ENCODE measurements around the gene UMOD. TPM values are rescaled to one million over a fixed set of nuclear protein-coding genes. Genes with fewer than 3 reads are reported as not detected.

UMOD gene
- total RNA-seq, 4 donors from 2014 or later = not detected

DNA sequence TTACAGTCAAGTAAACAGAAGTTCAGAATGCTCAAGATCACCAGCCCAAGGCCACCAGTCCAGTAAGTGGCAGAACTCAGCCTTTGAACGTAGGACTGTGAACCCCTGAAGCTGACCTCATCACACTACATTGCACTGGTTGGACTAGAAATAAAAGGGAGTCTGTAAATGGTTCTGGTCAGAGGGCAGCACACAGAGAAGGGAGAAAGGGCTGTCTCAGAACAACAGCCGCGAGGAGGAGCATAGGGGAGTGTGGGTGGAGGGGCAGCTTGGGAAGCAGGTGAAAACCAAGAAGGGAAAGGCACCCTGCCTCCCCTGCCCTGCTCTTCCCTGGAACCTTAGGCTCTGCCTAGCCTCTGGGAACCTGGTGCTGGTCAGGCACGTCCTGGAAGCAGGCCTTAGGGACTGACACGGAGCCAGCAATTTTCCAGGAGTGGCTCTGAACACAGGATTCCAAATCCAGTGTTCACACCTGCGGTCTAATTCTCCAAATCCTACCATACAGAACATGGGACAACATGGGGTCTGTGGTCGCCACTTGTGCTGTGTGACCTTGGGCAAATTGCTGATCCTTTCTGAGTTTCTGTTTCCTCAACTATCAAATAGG is 45.1 kb upstream of the UMOD start:
- no peak for DNase-seq
- Histone ChIP-seq H3K4me1 (no peaks in the 10 kb centered on the region), H3K9me3 (no peaks in the 10 kb centered on the region), H3K27ac (no peak overlapping the region), H3K4me3 (replicated peaks in 1 of 3) (no peak overlapping the region), H3K27me3 (no peaks in the 10 kb centered on the region), H3K36me3 (no peaks in the 10 kb centered on the region)
- intact Hi-C loops (cut with DNase I) = no loop called here
- WGBS, 2 donors = 88 to 90% methylated on average over 7 of the region's 7 CpGs
- TF ChIP-seq, protein P1, sequence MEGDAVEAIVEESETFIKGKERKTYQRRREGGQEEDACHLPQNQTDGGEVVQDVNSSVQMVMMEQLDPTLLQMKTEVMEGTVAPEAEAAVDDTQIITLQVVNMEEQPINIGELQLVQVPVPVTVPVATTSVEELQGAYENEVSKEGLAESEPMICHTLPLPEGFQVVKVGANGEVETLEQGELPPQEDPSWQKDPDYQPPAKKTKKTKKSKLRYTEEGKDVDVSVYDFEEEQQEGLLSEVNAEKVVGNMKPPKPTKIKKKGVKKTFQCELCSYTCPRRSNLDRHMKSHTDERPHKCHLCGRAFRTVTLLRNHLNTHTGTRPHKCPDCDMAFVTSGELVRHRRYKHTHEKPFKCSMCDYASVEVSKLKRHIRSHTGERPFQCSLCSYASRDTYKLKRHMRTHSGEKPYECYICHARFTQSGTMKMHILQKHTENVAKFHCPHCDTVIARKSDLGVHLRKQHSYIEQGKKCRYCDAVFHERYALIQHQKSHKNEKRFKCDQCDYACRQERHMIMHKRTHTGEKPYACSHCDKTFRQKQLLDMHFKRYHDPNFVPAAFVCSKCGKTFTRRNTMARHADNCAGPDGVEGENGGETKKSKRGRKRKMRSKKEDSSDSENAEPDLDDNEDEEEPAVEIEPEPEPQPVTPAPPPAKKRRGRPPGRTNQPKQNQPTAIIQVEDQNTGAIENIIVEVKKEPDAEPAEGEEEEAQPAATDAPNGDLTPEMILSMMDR (IDR thresholded peaks at IDR 0.05) = no peak
- TF ChIP-seq POLR2A (IDR thresholded peaks at IDR 0.05) = no peak

DNA sequence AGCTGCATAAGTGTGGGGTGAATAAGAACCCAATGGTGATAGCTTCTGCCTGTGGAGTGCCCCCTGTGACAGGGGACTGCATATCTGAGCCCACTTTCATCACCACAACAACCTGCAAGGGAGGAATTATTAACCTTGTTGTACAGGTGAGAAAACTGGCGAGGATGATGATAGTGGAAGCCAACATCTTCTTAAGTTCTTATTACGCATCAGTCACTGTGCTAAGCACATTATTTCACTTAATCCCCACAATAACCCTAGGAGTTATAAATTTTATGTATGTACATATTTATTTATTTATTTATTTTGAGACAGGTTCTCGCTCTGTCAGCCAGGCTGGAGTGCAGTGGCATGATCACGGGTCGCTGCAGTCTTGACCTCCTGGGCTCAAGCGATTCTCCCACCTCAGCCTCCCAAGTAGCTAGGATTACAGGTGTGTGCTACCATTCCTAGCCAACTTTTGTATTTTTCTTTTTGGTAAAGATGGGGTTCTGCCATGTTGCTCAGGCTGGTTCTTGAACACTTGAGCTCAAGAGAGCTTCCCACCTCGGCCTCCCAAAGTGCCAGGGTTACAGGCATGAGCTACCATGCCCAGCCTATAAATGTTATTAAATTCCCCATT is 44.4 kb upstream of the UMOD start:
- intact Hi-C loops (cut with DNase I) = no loop called here
- Histone ChIP-seq H3K4me3 (replicated peaks in 1 of 3) (no peak overlapping the region), H3K36me3 (no peaks in the 10 kb centered on the region), H3K9me3 (no peaks in the 10 kb centered on the region), H3K27me3 (no peaks in the 10 kb centered on the region), H3K27ac (no peak overlapping the region), H3K4me1 (no peaks in the 10 kb centered on the region)
- TF ChIP-seq POLR2A (IDR thresholded peaks at IDR 0.05) = no peak
- TF ChIP-seq, protein P1 (IDR thresholded peaks at IDR 0.05) = no peak
- DNase-seq = no peak
- WGBS, 2 donors = 96 to 97% methylated on average over 7 of the region's 7 CpGs

DNA sequence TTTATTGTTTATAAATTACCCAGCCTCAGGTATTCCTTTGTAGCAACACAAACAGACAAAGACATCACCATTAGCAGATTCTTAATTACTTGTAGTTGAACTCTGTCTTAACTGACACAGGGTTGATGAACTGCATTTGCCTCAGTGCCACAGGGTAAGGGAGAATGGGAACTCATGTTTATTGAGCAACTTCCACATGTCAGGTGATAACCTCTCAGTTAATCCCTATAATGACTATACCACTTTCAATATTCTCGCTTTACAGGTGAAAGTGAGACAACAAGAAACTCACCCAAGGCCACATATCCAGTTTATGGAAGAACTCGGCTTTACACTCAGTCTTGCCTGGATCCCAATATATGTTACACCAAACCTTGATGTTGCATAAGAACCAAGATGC is 43.4 kb upstream of the UMOD start:
- Histone ChIP-seq H3K9me3 (no peaks in the 10 kb centered on the region), H3K27ac (no peak overlapping the region), H3K4me1 (no peaks in the 10 kb centered on the region), H3K36me3 (no peaks in the 10 kb centered on the region), H3K27me3 (no peaks in the 10 kb centered on the region), H3K4me3 (replicated peaks in 1 of 3) (no peak overlapping the region)
- WGBS, 2 donors = 78 to 96% methylated on average over 2 of the region's 2 CpGs
- intact Hi-C loops (cut with DNase I) = no loop called here
- DNase-seq = no peak
- TF ChIP-seq, protein P1 (IDR thresholded peaks at IDR 0.05) = no peak

GRCh38 chr16:20393801-20394577 is 41.5 kb upstream of the UMOD start:
- no peak overlapping the region for H3K4me3 ChIP-seq (replicated peaks in 1 of 3)
- TF ChIP-seq, protein P1 (IDR thresholded peaks at IDR 0.05) = no peak
- no peak for TF ChIP-seq POLR2A (IDR thresholded peaks at IDR 0.05)
- 52 to 54% methylated on average over 2 of the region's 2 CpGs for WGBS, 2 donors
- DNase-seq = no peak
- intact Hi-C loops (cut with DNase I) = no loop called here
- H3K9me3 ChIP-seq = no peaks in the 10 kb centered on the region
- H3K27me3 ChIP-seq = no peaks in the 10 kb centered on the region
- no peaks in the 10 kb centered on the region for H3K36me3 ChIP-seq
- no peaks in the 10 kb centered on the region for H3K4me1 ChIP-seq
- no peak overlapping the region for H3K27ac ChIP-seq

GRCh38 chr16:20391045-20391444 is 38.5 kb upstream of the UMOD start:
- no peaks in the 10 kb centered on the region for H3K36me3 ChIP-seq
- intact Hi-C loops (cut with DNase I) = no loop called here
- no peak for TF ChIP-seq POLR2A (IDR thresholded peaks at IDR 0.05)
- TF ChIP-seq, protein P1 (IDR thresholded peaks at IDR 0.05) = no peak
- no peaks in the 10 kb centered on the region for H3K9me3 ChIP-seq
- no peak overlapping the region for H3K27ac ChIP-seq
- no peaks in the 10 kb centered on the region for H3K4me1 ChIP-seq
- no peaks in the 10 kb centered on the region for H3K27me3 ChIP-seq
- H3K4me3 ChIP-seq (replicated peaks in 1 of 3) = no peak overlapping the region
- no peak for DNase-seq
- 93 to 97% methylated on average over 5 of the region's 5 CpGs for WGBS, 2 donors

All from thyroid gland (tissue), 4 donors.